Ectodermal cell (in vitro differentiated cells): Measurements from ENCODE around the gene SLC27A3.

ENCODE experiments used
- H3K27ac ChIP-seq: 2 replicates; pipeline ENCODE4 v1.7.0; 2013; ENCODE audit warnings: mild to moderate bottlenecking, low read depth, low read length; ENCODE audit not compliant: insufficient read depth, poor library complexity, severe bottlenecking
- H3K27me3 ChIP-seq: 2 replicates; pipeline ENCODE4 v1.7.0; 2013; ENCODE audit warnings: mild to moderate bottlenecking, low read length; ENCODE audit not compliant: insufficient read depth, control insufficient read depth, poor library complexity, severe bottlenecking
- H3K36me3 ChIP-seq: one replicate; pipeline ENCODE4 v1.7.0; 2013; ENCODE audit warnings: low read length; ENCODE audit not compliant: control insufficient read depth, insufficient read depth
- H3K4me1 ChIP-seq: one replicate; pipeline ENCODE4 v1.7.0; 2013; ENCODE audit warnings: low read length; ENCODE audit not compliant: control insufficient read depth, insufficient read depth
- H3K4me3 ChIP-seq: 2 replicates; pipeline ENCODE4 v1.7.0; 2013; ENCODE audit warnings: low read depth, low read length, control low read depth; ENCODE audit not compliant: insufficient read depth
- H3K9me3 ChIP-seq: 2 replicates; pipeline ENCODE4 v1.7.0; 2013; ENCODE audit warnings: mild to moderate bottlenecking, low read length, moderate library complexity; ENCODE audit not compliant: control insufficient read depth
- WGBS, 2 experiments: methylation state at CpG; one replicate each; pipeline ENCODE4 v1.1.7; 2013; ENCODE audit warnings: missing lambda C conversion rate in 2 of 2; 5-methylcytosine and 5-hydroxymethylcytosine counted together

Gene SLC27A3

DNA sequence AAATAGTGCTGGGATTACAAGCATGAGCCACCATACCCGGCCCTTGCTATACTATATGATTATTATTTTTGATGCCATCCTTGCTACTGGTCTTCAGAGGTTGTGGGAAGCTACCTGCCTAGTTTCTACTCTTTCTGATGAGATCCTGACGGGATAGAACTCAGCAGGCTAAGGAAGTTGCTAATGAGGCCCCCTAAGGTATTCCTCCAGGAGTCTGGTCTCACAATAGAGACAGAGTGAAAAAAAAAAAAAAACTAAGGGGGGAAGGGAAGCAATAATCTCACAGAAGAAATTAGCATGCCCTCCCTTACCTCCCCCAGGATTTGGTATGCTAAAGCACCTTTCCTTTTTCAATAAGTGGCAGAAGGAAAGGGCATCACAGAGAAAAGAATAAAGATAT lies 29.8 kb upstream of the SLC27A3 start:
- Histone ChIP-seq H3K27me3 (no peaks in the 10 kb centered on the region), H3K27ac (no peak overlapping the region), H3K4me3 (no peak overlapping the region), H3K9me3 (no peaks in the 10 kb centered on the region), H3K4me1 (no peaks in the 10 kb centered on the region), H3K36me3 (peaks cover 38% of the 10 kb centered on the region)
- WGBS, 2 experiments, result 27 to 44% methylated on average over 2 of the region's 2 CpGs

DNA sequence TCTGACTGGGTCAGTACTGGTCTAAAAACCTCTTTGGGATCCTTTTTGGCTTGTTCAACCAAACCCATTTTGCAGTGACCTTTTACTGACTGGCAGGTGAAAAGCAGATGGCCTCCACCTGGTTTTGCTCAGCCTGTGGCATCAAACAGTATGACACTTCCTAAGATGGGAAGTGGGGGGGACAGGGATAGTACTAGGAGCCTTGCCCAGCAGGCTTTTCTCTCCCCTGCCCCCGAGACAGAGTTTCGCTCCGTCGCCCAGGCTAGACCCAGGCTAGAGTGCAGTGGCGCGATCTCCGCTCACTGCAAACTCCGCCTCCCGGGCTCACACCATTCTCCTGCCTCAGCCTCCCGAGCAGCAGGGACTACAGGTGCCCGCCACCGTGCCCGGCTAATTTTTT lies 29.0 kb upstream of the SLC27A3 start:
- Histone ChIP-seq H3K4me3 (no peak overlapping the region), H3K9me3 (no peaks in the 10 kb centered on the region), H3K36me3 (peaks cover 39% of the 10 kb centered on the region), H3K27me3 (no peaks in the 10 kb centered on the region), H3K4me1 (no peaks in the 10 kb centered on the region), H3K27ac (no peak overlapping the region)
- WGBS, 2 experiments, result 88 to 91% methylated on average over 13 of the region's 13 CpGs

DNA sequence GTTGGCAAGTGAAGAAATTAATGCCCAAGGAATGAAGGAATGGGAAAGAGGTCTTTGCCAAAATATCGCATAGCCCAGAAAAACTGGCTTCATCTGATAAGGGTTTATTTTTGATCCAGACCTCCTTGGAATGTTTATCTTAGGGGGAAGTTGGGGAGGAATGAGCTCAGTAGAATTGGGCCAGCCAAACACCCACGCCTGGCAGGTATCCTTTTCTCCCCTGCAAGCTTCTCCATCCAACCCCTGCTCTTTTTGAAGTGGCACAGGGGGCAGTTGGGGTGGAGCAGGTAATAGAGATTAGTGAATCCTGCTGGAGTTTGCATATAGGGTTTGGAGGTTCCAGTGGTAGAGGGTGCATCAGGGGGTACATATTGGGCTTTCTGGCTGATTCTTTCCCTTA lies 26.3 kb upstream of the SLC27A3 start:
- no peak overlapping the region for H3K27ac ChIP-seq
- H3K4me3 ChIP-seq, result no peak overlapping the region
- no peaks in the 10 kb centered on the region for H3K9me3 ChIP-seq
- no peaks in the 10 kb centered on the region for H3K27me3 ChIP-seq
- 89 to 94% methylated on average over 2 of the region's 2 CpGs for WGBS, 2 experiments
- peaks cover 30% of the 10 kb centered on the region for H3K36me3 ChIP-seq
- no peaks in the 10 kb centered on the region for H3K4me1 ChIP-seq

DNA sequence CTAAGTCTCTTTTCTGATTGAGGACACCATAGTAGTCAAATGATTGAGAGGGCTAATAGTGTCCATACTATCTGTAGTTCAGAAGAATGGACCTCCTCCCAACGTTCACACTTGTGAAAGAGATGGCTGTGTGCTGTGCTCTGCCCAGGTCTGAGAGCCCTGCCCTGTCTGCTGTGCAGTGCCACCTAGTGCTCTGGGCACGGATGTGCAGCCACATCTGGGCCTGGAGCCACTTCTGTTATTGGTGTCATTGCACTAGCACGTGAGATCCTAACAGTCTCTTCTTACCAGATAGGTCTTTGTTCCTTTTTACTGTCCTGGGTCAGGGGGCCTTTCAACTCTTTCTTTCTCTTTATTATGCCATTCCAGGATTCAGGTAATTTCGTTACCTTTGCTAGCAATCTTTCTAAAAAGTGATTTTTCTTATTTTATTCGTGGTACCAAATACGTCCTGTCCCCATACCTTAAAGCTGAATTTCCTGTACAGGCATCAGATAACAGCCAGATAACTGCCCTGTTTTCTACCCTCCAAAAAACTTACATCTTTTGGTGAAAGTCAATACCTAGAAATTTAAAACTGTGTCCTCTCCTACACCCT lies 25.7 kb upstream of the SLC27A3 start:
- no peak overlapping the region for H3K4me3 ChIP-seq
- H3K27ac ChIP-seq, result no peak overlapping the region
- WGBS, 2 experiments, result 55 to 56% methylated on average over 6 of the region's 6 CpGs
- H3K36me3 ChIP-seq, result peaks cover 33% of the 10 kb centered on the region
- no peaks in the 10 kb centered on the region for H3K9me3 ChIP-seq
- no peaks in the 10 kb centered on the region for H3K4me1 ChIP-seq
- H3K27me3 ChIP-seq, result no peaks in the 10 kb centered on the region

DNA sequence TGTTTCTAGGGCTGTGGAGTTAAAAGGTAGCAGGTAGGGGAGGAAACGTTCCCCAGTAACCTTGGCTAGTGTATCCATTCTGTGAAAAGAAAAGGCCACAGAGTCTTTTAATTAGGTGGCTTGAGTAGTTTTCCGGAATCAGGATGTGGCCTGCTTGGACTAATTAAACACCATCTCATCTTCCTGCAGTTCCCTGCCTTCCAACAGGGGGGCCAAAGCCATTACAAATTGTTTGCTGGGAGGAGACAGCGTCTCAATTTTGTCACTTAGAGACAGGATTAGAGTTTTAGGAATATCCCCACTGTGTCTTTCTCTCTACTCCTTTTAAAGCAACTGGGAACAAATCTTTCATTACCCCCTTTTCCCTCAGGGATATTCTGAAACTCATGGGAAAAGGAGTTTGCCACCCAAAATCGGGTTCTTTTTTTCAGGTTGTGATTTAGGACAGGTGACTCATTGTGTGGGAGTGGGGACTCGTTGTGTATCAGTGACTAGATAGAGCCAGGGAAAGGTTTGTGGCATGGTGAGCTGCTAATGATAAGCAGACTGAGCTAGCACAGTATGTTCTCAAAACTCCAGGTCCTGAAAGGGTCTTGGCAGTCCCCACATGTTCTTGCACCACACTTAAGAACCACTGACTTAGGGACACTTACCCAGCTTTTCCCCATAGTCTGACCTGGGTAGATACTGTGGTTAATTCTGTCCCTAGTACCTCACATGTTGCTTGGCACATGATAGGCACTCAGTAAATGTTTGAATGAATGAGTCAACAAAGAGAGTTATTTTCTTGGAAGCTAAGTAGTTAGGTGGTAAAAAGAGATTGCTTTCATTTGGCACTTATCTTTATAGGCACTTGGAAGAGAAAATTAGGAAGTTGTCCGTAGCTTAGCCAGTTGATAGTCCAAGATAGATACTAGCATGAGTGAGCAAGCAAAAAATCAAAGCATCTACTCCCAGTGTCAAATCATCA lies 24.9 kb upstream of the SLC27A3 start:
- H3K27ac ChIP-seq, result no peak overlapping the region
- H3K36me3 ChIP-seq, result peaks cover 38% of the 10 kb centered on the region

DNA sequence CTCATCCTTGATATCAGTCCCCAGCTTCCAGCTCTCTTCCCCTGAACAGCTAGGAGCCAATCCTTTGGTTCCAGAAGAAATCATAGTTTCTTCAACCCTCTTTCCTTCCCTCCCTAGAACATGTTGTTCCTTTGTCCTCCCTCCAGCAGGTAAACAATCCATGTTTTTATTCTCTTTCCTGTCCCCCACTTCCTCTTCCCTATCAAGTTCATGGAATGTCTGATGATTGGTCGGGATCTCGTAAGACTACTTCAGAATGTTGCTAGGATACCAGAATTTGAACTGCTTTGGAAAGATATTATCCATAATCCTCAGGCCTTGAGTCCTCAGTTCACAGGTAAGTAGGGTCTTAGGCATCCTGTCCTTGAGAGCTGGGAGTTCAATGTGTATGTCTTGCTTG lies 23.1 kb upstream of the SLC27A3 start:
- H3K27ac ChIP-seq, result no peak overlapping the region
- H3K36me3 ChIP-seq, result peaks cover 39% of the 10 kb centered on the region

More for the DNA sequence above, 24.9 kb upstream of the SLC27A3 start:
- Histone ChIP-seq H3K4me3 (no peak overlapping the region), H3K27me3 (no peaks in the 10 kb centered on the region), H3K9me3 (no peaks in the 10 kb centered on the region), H3K4me1 (no peaks in the 10 kb centered on the region)
- 79 to 84% methylated on average over 6 of the region's 6 CpGs for WGBS, 2 experiments

DNA sequence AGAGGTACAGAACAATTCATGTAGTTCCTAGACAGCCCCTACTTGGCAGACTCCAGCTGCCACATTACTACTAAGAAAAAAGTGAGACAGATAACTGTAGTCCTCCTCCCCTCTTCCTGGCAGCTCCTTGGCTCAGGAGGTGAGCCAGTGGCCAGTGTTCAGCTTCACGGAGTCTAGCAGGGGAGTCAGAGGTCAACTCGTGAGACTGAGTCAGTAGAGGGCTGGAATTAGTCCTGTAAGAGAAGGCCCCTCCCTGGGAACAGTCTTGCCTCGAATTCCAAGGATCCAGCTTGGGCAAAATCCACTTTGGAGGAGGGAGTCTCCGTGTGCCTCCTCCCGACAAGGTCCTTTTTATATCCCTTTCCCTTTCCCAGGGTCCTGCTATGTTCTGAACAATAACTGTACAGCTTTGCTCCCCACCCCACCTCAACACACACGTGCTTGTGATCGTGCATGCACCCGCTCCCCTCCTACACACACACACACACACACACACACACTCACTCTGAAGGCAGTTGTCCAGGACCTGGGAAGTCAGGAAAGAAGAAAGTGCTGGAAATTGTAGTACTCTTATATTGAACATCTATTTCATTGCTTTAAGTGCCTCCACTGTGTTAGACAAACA lies 22.5 kb upstream of the SLC27A3 start:
- H3K27me3 ChIP-seq, result no peaks in the 10 kb centered on the region
- H3K4me3 ChIP-seq, result no peak overlapping the region
- no peaks in the 10 kb centered on the region for H3K9me3 ChIP-seq
- no peaks in the 10 kb centered on the region for H3K4me1 ChIP-seq
- WGBS, 2 experiments, result 85 to 93% methylated on average over 8 of the region's 8 CpGs
- H3K27ac ChIP-seq, result no peak overlapping the region
- H3K36me3 ChIP-seq, result peaks cover 41% of the 10 kb centered on the region

More for the DNA sequence above, 23.1 kb upstream of the SLC27A3 start:
- no peaks in the 10 kb centered on the region for H3K4me1 ChIP-seq
- no peak overlapping the region for H3K4me3 ChIP-seq
- no peaks in the 10 kb centered on the region for H3K27me3 ChIP-seq
- WGBS, 2 experiments, result 100% methylated on average over 2 of the region's 2 CpGs
- no peaks in the 10 kb centered on the region for H3K9me3 ChIP-seq

DNA sequence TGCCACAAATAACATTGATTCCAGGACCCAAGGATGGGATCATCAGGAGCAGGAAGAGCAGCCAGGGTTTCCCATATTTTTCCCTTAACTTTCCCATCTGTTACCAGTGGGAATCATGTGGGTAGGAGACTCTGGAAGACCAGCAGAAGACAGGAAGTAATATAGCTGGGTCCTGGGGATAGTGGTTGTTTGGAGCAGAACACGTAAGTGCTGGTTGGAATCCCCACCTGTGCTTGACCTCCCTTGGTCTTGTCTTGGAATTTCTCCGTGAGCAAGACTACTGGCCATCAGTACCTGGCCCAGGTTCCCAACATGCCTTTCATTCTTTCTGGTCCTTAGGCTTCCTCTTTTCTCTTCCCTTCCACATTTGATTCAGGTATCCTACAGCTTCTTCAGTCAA lies 20.9 kb upstream of the SLC27A3 start:
- Histone ChIP-seq H3K27me3 (no peaks in the 10 kb centered on the region), H3K4me1 (no peaks in the 10 kb centered on the region), H3K9me3 (no peaks in the 10 kb centered on the region), H3K27ac (no peak overlapping the region), H3K36me3 (peaks cover 34% of the 10 kb centered on the region), H3K4me3 (no peak overlapping the region)
- 90 to 94% methylated on average over 2 of the region's 2 CpGs for WGBS, 2 experiments

DNA sequence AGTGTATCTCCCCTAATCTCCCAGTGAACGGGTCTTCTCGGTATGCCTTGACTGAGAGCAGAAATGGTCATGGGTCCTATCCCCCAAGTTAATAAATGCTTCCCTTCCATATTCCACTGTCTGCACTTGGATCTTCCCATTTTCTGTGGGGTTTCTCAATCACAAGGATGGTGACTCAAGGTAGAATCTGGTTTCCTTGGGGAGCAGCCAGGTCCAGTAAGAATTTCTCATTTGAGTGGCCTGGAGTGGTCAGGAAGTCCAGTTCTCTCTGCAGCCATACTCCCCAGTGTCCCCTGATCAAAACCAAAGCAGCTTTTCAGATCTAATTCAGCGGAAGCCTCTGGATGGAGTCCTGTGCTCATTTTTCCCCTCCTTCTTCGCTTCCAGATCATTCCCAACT lies 14.8 kb upstream of the SLC27A3 start:
- H3K4me3 ChIP-seq, result no peak overlapping the region
- 94 to 95% methylated on average over 4 of the region's 4 CpGs for WGBS, 2 experiments
- no peaks in the 10 kb centered on the region for H3K9me3 ChIP-seq
- no peaks in the 10 kb centered on the region for H3K27me3 ChIP-seq
- no peak overlapping the region for H3K27ac ChIP-seq
- H3K36me3 ChIP-seq, result peaks cover 25% of the 10 kb centered on the region
- no peaks in the 10 kb centered on the region for H3K4me1 ChIP-seq
